ENCODE results near the gene ZDHHC8.
A peak's percentile ranks its signal among the peaks of the same experiment; 100 is the strongest.
"Not testable (repeated sequence)": the region's sequence is repeated elsewhere in the genome, so short reads cannot be mapped to it uniquely, and the experiment has no call there.

Gene ZDHHC8

GRCh38 chr22:20145206-20145831, 13.7 kb downstream of the ZDHHC8 start:
- no peak for DNase-seq

- DNase-seq, result no peak
These were observed 14.2 kb downstream of the ZDHHC8 start for GRCh38 chr22:20145832-20146223.

DNA sequence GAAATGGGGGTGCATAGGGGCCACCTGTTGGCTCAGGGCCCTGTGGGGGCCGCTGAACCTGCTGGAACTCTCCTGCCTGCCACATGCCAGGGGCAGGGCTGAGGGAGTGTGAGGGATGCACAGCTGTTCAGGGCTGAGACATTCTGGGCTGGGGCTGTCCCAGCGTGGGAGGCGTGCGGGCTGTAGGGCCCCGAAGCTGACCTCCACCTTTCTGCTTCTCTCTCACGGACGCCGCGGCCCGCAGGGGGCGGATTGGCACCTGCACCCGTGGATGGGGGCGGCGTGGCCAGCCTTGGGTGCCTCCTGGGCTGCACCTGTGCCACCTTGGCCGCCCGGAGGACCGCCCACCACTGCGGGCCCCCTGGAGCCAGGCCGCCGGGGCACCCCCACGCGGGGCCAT, 15.2 kb downstream of the ZDHHC8 start:
- no peak for DNase-seq

DNA sequence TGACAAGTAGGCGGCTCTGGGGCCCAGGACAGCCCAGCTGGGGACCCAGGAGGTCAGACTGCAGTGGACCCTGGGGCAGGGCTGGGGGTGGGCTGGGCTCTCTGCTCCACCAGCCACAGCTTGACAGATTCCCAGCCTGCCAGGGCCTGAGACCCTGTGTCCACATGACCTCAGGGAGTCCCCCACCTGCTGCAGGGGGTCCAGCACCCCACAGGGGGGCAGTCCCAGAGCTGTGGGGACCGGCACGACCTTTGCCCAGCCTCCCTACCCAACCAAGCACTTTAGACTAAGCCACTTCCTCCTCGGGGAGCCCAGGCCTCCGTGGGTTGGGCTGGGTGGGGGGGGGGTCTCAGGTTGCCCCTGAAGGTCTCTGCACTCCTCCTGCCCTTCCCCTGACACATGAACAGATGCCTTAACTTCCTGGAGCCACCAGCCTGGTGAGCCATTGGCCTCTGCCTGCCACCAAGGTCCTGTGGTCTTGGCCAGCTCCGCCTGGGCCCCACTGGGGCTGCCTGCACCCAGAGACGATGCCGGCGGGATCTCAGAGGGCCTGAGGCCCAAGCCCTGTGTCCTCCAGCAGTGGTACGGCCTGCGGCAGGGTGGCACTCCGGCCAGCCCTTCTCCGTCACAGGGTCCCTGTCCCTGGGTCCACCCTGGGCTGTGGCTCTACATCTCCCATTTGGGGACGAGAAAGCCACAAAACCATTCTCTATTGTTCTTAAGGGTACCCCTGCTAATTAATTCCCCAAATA, 15.8 kb downstream of the ZDHHC8 start:
- DNase-seq, result no peak

DNA sequence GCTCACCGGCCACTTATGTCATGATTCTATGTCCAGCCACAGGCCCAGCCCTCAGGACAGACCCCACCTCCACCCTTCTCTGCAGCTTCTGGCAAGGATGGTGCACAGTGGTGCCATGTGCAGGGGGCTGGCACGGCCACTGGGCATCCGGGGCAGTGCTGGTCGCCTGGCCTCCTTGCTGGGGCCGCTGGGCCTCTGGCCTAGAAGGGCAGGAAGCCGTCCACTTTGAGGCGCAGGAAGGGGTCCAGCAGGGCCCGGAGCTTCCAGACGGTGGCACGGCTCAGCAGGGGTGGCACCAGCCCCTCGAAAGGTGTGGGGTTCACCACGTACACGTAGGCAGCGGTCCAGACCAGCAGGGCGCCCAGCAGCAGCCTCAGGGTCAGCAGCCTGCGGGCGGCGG, 16.8 kb downstream of the ZDHHC8 start:
- no peak for DNase-seq

DNA sequence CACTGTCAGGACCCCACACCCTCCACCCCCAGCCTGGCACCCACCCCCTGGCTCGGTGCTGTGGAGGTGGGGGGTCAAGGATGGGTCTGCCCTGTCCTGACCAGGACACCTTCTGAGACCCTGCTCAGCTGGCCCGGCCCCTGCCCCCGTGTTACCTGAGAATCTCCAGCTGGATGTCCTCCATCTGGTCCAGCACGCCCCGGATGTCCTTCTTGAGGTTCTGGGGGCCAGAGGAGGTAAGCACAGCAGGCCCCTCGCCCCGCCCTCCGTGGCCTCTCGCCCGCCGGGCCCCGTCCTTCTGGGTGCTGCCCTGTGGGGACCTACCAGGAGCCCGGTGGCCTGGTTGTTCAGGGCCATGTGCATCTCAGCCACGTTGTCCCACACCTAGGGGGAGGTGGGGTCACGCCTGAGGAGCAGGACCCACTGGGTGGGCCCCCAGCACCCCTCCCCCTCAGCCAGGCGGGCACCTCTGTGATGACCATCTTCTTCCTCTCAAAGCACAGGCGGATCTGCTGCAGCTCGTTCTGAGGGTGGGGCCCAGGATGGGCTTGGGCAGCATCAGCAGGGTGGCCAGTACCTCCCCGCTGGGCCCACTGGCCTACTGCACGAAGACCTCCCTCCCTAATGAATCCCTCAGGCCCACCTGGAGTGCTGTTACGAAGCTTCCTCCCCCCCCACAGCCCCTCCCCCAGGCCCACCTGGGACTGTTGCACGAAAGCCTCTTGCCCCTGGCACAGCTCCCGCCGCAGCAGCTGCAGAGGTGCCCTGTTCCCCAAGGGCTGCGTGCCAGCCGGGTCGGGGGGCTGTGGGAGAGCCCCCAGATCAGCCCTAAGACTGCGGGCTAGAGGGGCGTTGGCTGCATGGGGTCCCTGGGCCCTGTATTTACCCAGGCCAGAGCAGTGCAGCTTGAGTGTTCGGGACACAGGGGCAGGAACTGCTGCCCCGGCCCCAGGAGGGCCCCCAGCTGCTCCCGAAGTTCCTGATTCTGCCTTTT, 17.9 kb downstream of the ZDHHC8 start:
- no peak for DNase-seq

GRCh38 chr22:20150381-20151275, 19.0 kb downstream of the ZDHHC8 start, which contains the start of gene CCDC188:
TSS of gene CCDC188 (minus strand) at chr22:20151055. CDS start at chr22:20150986, 69 bp downstream.
- no peak for DNase-seq

- no peak for DNase-seq
These were observed 19.6 kb downstream of the ZDHHC8 start for GRCh38 chr22:20151276-20151588.

- no peak for DNase-seq
These were observed 20.9 kb downstream of the ZDHHC8 start for GRCh38 chr22:20152464-20152890.

GRCh38 chr22:20153945-20154344, 22.3 kb downstream of the ZDHHC8 start:
- no peak for DNase-seq

GRCh38 chr22:20154602-20155187, 23.1 kb downstream of the ZDHHC8 start:
- DNase-seq, result no peak

DNA sequence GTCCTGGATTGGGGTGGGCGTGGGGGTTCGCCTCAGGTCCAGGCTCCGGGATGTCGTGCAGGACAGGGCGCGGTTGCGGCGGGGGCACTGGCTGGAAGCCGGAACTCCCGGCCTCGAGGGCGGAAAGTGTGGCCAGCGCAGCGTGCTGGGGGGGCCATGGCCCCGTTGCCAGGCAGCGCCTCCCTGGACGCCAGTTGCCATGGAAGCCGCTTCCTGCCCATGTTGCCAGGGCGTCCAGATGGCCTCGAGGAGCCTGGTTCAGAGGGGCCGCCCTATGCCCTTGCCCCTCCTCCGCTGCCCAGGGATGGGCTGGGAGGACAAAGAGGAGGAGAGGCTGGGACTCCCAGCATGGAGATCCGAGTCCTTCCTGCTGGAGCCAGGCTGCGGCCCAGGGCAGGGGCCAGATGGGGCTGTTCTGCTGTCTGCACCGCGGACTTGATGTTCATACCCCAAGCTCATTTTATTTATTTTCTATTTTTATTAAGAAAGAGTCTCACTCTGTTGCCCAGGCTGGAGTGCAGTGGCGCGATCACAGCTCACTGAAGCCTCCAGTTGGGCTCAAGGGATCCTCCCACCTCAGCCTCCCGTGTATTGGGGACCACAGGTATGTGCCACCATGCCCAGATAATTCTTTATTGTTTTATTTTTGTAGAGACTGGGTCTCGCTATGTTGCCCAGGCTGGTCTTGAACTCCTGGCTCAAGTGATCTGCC, 23.9 kb downstream of the ZDHHC8 start:
- no peak for DNase-seq

- no peak for DNase-seq
These were observed 24.4 kb downstream of the ZDHHC8 start for GRCh38 chr22:20156042-20156389.

GRCh38 chr22:20156611-20157429, 25.2 kb downstream of the ZDHHC8 start:
- peak; percentile 91 for DNase-seq

DNA sequence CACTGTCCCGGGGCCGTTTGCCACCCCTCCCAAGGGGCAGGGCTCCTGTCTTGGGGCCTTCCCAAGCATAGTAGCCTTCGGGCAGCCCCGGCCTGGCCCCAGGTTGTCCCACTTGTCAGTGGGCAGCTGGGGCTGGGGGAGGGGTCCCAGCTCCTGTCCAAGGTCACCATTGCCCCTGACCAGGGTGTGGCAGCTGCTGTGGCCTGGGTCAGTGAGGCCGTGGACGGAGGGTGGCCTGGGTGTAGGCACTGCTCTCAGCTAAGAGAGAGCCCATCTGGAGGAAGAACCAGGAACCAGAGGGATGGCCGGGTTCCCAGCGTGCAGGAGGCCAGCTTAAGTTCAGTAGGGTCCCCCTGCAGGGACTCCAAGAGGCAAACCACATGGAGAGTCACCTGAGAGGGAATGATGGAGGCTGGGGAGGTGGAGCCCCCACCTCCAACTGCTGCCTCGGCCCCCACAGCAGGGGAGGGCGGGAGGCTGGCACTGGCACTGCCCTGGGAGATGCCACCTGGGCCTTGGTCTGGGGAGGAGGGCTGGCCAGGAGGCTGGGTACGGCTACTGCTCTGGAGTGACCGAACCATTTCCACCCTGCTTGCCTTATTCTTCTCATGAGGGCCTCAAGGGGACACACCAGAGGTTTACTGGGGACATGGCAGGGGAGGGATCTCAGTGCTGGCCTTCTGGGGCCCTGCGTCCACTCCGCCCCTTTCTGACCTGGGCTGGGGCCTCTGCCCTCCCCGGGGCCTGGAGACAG, 26.0 kb downstream of the ZDHHC8 start:
- DNase-seq, result no peak

- DNase-seq, result no peak
These were observed 26.9 kb downstream of the ZDHHC8 start for GRCh38 chr22:20158391-20159036.

DNA sequence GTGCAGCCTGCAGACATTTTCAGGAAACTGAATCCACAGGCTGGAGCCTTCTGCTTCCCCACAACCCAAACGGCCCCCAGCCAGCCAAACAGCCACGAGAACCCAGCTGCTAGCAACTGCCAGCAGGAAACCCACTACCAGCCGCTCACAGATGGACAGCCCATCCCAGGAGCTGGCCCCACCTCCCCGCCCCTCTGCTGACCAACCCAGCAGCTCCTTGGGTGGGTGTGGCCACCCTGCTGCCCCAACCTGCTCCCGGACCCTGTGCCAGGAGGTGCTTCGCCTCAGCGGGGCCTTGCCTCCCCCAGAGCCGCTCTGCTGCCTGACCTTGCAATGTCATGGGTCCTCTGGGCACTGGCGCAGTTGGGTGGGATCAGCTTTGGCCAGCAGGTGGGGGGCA, 27.5 kb downstream of the ZDHHC8 start:
- DNase-seq, result no peak

DNA sequence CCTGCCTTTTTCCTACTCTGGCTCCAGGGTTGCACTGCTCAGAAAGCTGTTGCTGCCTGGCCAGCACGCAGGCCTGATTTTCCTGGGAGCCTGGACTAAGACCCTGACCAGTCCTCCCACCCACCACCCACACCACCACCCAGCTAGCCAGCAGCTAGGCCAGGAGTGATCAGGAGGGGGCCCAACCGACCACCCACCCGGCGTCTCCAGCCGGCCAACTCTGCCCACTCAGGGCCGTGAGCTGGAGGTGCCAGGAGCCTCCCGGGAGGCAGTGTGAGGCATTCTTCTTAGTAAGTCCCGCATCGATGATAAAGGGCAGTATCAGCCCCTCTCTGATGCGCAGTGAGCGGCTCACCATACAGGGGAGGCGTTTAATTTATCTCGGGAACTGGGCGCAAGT, 27.9 kb downstream of the ZDHHC8 start:
- not testable (repeated sequence) for DNase-seq

DNA sequence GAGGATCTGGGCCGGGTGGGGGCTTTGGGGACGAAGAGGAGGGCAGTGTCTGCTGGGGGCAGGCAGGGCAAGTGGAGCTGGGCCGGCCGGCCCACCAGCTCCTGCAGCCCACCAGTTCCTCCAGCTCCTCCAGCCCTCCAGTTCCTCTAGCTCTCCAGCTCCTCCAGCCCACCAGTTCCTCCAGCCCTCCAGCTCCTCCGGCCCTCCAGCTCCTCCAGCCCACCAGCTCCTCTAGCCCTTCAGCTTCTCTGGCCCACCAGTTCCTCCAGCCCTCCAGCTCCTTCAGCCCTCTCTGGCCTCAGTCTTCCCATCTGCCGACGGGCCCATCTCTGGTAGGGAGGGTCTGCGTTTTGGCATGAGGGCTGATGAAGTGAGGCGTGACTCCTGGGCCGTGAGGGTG, 28.4 kb downstream of the ZDHHC8 start:
- DNase-seq, result no peak
